ENCODE results near the gene PKP3.
"Not testable (repeated sequence)": the region's sequence is repeated elsewhere in the genome, so short reads cannot be mapped to it uniquely, and the experiment has no call there.

PKP3 gene

DNA sequence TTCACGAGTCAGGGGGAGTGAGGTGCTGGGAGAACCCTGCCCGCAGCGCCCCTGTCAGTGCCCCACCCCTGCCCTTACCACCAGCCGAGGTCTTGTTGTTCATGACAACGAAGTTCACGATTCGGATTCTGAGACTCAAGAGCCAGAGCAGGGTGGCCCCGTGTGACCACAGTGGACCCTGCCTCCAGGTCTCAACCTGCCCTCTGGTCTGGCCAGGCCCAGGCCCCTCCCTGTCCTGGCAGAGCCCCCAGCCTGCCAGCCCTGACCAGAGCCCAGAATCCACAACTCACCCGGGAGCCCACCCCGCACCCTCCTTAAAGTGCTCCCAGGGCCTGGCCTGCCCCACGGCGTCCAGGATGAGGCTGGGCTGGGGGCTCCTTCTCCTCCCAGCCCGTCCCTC lies 37.9 kb downstream of the PKP3 start:
- DNase-seq: no peak

DNA sequence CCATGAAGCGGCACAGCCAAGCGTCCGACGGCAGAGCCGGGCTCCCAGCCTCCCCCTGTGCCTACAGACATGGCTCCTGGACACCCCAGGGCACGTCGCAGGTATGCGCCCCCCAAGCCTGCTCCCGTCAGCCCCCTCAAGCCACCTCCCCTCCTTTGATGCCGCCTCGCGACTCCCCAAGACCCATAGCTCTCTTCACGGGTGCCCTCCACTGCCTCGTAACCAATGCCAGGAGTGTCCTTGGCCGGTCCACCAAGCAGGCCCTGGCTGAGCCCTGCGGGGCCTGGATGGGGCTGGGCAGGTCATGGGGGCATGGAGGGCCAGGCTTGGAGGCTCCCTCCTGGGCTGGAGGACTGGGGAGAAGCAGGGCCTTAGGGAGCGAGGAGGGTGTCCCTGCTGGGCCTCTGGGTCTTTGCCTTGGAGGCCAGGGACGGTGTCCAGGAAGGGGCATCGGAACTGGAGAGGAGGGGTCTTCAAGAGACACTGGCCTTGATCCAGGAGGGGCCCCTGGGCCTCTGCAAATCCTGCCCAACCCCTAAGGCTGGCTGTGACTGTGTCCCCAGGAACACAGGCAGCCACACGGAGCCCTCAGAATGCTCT lies 38.6 kb downstream of the PKP3 start:
- no peak for DNase-seq

DNA sequence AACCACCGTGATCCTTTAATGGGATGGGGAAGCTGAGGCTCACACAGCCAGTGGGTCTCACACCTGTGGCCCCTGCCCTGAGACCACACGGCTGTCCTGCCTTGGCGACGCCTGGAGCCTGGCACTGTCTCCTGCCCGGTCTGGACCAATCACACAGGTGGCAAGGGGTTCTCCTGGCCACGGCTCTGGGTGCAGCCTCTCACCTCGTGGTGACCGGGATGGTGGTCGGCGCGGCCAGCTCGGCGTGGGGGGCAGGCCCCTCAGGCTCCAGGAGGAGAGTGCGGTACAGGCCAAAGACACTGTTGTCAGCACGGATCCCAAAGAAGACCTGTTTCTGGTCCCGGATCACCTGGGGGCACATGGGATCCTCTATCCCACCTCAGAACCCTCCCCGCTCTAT lies 39.1 kb downstream of the PKP3 start:
- no peak for DNase-seq

DNA sequence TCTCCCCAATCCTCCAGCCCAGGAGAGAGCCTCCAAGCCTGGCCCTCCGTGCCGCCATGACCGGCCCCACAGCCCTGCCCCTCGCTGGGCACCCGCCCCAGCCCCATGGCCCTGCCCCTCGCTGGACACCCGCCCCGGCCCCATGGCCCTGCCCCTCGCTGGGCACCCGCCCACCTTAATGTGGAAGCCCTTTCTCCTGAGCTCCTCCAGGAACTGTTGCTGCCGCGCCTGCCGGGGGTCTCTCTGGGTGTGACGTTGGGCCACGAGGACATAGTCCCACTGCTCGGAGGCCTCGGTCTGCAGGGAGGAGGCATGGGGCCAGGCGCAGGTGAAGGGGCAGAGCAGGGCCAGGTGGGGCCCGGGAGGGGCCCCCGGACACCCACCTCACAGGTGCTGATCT lies 39.6 kb downstream of the PKP3 start:
- DNase-seq: no peak

DNA sequence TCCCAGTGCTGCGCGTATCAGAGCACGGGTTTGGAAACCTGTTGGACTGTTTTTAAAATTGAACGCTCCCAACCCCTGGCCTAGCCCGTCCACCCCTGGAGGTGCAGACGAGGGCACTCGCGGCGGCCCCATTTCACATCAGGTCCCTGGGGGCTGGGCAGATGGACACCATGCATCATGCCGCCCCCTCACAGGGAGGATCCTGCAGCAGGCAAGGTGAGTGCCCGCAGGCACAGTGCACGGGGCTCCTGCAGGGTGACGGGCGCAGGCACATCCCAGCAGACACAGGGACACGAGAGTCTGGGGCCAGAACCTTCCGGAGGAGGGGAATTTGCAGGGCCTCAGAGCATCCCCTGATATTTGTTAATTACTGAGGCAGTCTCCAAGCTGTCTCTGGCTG lies 40.5 kb downstream of the PKP3 start:
- no peak for DNase-seq

DNA sequence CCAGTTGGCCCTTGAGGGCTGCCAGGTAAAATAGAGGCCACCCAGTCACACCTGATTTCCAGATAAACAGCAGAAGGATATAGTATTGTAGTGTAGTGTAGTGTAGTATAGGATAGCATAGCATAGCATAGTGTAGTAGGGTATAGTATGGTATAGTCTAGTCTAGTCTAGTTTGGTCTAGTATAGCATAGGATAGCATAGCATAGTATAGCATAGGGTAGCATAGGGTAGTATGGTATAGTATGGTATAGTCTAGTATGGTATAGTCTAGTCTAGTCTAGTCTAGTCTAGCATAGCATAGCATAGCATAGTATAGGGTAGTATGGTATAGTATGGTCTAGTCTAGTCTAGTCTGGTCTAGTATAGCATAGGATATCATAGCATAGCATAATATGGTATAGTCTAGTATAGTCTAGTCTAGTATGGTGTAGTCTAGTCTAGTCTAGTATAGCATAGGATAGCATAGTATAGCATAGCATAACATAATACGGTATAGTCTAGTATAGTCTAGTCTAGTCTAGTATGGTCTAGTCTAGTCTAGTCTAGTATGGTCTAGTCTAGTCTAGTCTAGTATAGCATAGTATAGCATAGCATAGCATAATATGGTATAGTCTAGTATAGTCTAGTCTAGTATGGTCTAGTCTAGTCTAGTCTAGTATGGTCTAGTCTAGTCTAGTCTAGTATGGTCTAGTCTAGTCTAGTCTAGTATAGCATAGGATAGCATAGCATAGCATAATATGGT lies 41.2 kb downstream of the PKP3 start:
- not testable (repeated sequence) for DNase-seq

DNA sequence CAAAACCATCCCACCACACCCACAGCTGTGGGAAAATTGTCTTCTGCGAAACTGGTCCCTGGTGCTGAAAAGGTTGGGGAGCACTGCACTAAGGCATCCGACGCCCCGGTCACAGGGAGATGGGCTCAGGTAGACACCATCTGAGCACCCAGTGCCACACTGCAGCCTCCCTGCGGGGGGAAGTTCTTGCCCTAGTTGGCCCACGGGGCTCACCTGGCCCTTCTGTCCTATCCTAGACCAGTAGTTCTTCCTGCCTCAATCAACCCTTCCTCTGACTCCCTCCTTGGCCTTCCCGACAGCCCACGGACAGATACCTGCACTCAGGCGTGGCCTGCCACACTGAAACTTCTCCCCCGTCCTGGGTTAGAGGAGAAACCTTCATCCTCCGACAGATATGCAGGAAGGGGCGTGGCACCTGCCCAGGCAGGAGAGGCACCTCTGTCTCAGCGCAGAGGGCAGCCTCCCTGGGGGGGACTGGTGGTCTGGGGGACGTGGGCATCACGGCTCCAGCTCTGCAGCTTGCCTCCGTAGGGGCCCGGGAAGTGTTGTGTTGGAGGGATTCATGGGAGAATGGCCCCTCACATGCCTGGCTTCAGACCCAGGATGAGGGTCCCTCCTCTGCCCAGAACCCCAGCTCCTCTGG lies 43.3 kb downstream of the PKP3 start:
- DNase-seq: no peak

DNA sequence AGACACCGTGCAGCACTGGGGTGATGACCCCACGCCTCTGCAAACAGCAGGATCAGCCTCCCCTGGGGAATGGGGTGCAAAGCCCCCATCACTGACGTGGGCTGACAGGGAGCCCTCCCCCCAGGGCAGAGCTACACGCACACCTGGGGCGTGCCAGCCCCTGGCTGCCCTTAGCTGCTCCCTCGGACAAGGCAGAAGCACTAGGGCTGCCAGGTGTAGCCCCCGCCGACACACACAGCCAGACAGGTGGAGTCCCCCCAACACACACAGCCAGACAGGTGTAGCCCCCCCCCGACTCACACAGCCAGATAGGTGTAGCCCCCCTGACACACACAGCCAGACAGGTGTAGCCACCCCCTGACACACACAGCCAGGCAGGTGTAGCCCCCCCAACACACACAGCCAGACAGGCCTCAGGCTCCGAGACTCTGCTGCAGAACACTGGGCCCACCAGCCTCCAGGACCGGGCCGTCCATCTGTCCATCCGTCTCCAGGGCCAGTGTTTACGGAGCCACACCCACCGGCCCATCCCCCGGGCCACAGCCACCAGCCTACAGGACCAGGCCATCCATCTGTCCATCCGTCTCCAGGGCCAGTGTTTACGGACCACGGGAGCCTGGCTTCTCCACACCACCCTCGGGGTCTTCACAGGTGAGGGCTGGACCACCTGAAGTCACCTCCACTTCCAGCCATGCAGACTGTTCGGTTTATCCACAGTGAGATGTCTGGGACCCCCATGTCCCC lies 44.3 kb downstream of the PKP3 start:
- no peak for DNase-seq

DNA sequence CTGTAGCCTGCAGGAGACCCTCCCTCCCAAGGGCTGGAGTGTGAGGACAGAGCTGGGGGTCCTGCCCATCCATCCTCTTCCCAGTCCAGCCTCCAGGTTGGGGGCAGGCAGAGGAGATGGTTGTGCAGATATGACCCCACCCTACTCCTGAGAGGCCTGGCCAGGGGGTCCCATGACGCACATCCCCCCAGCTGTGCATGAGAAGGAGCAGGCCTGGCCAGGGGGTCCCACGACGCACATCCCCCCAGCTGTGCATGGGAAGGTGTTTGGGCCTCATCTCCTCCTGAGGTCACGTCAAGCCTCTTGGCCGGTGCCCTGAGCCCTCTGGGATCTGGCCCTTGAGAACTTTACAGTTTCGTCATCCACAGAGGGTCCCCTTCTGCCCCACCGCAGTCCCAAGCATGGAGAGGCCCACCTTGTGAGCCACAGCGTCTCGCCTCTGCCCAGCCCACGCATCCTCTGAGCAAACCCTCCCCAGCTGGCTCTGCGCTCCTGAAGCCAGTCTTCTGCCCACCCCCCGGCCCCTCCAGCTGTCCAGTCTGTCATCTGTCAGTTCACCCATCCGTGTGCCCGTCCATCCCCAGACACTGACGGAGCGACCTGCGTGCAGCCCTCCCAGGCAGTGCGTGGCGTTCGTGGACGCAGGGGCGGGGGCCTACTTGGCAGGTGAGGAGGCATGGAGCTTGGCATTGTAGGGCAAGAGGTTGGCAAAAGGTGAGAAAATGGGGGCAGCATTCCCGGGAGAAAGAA lies 45.5 kb downstream of the PKP3 start:
- no peak for DNase-seq

DNA sequence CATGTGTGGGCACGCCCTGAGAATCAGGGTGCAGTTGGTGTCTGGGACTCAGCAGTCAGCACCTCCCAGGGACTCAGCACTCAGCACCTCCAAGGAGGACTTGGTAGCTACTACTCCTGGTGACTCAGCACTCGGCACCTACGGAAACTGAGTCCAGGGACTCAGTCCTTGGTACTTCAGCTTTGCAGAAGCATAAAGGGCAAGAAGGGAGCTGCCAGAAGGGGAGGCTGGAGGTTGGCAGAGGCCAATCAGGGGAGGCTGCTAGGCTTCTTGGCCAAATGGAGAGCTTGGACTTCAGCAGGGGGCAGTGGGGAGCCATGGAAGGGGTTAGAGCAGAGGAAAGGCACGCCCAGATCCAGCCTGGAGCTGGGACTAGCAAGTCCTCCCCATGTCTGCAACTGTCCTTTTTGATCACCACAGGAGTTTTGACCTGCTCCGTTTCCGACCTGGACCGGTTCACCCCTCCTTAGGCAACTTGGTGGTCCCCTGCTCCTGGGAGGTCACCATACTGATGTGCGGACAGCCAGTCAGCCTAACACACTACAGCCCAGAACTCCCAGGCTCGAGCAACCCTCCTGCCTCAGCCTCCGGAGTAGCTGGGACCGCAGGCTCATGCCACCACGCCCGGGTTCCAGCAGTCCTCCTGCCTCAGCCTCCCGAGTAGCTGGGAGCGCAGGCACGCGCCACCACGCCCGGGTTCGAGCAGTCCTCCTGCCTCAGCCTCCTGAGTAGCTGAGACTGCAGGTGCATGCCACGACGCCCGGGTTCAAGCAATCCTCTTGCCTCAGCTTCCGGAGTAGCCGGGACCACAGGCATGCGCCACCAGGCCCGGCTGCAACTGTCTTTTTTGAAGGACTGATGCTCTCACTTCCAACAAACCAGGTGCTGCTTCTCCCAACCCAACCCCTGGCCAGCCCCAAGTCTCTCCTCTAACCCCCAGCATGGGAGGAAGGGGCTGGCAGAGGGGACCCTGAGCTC lies 46.3 kb downstream of the PKP3 start:
- no peak for DNase-seq

DNA sequence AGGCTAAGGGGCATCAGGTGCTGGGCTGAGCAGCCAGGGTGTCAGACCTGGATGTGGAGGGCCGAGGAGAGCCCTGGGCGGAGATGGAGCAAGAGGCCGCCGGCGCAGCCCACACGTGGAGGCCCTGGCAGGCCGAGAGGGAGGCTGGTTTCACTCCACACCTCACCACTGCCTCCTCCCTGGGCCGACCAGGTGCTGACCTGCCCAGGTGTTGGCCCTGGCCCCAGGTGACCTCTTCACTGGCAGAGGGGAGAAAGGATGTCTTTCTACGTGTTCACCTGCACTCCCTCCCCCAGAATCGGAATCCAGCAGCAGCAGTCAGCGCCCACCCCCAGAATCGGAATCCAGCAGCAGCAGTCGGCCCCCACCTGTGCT lies 47.0 kb downstream of the PKP3 start:
- no peak for DNase-seq

DNA sequence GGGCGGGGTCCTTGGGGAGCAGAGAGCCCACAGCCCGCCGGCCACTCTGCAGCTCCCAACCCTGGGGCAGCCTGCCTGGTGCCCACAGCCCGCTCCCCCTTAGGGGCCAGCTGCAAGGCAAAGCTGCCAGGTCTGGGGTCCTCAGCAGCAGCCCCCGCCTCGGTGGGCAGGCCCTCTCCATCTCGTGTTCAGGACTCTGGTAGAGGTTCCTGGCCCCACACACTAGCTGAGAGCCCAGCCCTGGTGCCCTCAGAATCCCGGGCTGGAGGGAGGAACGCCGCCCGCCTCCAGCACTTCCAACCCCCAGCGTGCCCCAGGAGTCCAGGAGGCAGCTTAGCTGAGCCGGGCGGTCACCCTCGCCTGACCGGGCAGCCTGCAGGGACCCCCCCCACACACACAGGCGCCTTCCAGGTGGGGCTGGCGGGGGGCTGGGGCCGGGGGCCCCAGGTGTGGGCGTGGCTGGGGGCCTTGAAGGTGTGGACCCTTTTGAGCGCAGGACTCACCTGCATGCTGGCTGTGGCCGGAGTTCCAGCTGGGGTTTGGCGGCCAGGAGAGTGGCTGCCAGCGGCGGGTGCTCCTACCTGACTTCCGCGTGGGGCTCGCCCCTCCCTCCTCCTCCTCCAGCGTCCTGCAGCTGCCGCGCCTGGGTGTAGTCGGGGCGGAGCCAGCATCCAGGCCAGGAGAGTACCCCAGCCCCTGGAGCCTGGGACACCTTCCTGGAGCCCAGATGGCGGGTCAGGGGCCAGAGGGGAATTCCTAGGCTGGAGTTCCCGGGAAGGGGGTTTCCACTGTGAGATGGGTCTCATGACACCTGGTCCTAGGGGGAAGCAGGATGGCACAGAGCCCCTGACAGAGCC lies 47.6 kb downstream of the PKP3 start, which contains the start of gene ANO9:
Gene ANO9, minus strand, starts transcription at position 594 of the 857 bp plus-strand sequence. Its CDS starts 85 bp downstream, at position 509.
- DNase-seq: peak; percentile 54 to 56

DNA sequence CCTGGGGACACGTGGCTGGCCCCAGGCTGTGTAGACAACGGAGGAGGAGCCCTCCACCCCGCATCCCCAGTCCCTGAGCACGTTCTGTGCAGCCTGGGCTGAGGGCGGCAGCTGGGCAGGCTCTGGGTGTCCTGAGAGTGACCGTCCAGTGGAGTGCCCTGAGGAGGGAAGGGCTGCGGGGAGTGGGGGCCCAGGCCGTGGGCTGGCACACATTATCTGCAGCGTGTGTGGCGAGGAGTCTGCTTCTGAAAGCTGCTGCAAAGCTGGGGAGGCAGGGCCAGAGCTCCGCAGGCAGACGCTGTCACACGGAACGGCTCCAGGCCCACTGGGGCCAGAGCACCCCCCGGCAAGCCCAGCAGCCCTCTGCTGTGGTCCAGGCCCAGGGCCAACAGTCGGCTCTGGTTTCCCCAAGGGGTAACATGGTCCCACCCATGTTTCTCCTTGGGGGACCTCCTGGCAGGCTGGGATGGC lies 48.6 kb downstream of the PKP3 start:
- no peak for DNase-seq

DNA sequence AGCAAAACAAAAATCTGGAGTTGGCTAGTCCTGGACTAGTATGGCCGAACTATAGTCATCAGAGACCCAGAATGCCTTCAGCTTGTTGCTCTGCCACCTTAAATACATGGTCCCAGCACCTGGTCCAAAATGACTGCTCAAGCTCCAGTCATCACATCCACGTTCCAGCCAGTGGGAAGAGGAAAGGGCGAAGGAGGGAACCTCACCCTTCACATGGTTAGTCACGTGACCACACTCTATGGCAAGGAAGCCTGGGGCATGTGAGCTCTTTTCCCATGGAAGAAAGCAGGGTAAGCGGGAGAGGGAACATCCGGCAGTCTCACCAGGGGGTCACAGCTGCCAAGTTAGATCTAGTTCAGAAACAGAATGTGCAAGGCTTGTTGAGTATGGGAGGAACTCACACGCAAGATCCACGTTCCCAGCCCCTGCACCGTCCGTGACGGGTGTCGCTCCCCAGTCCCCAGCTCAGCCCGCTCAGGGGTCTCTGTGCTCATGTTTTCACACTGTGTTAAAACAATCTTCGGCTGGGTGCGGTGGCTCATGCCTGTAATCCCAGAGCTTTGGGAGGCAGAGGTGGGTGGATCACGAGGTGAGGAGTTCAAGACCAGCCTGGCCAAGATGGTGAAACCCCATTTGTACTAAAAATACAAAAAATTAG lies 49.7 kb downstream of the PKP3 start:
- no peak for DNase-seq

DNA sequence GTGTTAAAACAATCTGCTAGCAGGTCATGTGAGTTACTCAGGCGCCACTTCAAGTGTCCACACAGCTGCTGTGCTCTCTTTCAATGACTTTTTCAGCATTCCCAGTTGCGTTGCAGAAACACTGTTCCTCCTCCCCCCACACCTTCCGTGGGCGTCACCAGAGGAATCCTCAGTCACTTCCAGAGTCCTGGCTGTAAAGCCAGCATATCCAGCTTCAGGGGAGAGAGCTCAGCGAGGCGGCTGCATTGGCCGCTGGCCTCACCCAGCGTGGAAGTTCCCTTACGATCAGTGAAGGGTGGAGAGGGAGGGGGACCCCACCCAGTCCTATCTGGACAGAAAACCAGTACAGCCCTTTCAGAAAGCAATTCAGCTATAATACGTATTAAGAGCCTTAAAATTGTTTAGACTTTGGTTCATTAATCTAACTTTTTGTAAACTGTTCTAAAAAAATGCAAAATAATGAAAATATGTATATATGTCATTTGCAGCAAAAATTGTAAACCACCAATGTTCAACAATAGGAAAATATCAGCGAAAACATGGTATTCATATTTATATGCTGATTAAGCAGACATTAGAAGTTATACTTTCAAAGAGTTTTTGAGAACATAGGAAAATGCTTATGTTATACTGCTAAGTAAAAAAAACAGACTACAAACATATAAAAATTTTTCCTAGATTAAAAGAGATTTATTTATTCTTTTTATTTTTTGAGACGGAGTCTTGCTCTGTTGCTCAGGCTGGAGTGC lies 50.6 kb downstream of the PKP3 start:
- DNase-seq: no peak

DNA sequence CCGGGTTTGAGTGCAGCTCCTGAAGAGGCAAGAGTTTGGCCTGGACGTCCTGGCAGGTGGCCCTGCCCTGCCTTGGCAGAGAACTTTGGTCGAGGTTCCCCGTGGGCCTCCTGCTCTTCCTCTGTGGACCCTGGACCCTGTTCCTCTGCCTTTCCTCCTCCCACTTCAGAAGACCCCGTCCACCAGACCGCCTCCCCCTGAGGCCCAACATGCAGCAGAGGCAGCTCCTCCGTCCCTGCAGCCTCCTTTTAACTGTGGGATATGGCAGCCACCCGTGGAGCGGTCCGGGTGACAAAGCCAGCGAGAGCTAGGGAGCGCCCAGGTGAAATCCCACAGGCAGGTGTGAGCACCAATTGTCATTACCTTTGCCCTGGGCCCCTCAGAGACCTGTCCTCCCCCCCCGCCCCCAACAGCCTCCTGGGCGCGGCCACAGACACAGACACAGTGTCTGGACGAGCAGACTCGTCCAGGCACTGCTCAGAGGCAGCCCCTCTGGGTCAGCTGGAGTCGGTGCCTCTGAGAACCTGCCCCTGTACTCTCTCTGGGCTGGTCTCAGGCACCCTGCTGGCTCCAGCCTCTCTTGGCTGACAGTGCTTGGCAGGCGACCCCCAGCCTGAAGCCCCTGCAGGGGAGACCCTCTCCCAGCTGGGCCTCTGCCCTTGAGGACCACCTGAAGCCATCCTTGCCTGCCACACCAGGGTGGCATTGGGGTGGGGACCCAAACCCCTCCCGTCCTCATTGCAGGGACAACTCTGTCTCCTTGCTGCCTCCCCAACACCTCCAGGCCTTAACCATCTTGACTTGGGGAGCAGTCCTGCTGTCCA lies 52.0 kb downstream of the PKP3 start:
- DNase-seq: no peak

DNA sequence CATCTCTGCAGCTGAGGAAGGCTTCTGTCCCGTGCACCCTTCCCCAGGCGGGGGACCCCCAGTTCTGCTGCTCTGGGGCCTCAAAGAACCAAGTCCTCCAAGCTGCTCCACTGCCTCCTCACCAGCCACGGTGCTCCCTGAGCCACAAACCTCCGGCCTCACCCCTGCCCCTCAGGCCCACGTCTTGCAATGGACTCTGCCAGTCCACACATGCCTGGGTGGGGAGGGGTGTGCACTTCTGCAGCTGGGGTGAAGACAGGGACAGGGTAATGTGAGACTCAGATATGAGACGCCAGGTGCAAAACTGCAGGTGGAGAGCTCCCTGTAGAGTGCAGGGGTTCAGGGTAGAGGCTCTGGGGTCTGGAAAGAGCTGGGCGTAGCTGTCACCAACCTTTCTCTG lies 52.9 kb downstream of the PKP3 start:
- DNase-seq: no peak
